ENCODE results near the gene MAST3.
A peak's percentile ranks its signal among the peaks of the same experiment; 100 is the strongest.

MAST3 gene

DNA sequence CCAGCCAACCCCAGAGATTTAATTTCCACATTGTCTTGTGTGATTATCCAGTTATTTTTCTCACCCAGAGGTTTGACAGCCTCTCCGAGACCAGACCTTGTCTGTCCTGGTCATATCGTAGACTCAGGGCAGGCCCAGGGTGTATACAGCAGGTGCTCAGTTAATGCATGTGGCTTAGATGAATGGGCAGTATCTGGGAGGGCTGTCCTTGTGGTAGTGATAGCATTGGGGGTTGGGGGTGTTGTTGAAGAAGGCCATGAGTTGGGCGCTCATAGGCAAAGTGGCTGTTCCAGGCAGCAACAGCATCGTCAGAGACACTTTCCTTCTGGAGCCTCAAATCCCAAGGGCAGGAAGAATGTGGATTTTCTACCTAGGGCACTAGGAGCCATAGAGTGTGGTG, 16.9 kb downstream of the MAST3 start:
- DNase-seq = no peak

DNA sequence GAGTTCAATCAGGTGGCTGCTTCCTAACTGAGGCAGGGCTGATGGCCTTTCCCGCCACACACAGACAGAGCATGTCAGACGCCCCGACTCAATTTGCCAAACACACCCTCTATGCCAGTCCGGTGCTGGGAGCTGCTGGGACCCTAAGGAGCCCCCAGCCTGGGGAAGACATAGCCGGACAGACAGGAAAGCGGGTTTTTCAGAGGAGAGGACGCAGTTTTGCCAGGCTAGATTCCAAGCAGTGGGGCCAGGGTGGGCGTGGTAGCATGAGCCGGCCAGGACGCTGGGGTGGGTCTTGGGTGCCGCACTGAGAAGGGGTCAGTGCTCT, 19.8 kb downstream of the MAST3 start:
- no peak for DNase-seq

DNA sequence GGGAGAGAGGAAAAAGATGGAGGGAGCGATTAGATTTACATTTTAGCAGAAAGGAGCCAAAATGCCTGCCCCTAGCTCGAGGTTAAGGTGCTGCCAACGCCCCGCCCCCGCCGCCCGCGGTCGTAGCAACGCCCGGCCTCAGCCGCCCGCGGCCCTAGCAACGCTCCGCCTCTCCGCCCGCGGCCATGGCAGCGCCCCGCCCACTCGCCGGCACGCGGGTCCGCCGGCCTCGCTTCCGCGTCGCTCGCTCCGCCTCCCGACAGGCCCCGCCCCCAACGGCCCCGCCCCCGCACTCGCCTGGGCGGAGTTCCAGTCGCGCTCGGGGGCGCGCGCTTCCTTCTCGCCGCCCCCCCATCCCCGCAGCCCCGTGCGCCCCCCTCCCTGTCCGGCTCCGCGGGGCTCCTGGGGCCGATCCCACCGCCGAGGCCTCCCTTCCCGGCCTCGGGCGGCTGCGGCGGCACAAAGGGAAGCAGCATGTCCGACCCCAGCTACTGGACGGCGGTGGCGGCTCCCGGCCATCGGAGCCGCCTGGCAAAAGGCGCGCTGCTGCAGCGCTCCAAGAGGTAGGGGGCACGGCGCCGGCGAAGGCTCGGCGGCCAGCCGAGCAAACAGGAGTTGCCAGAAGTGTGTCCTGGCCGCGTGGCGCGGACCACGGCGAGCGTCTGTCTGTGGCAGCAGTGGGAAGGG, 20.3 kb downstream of the MAST3 start:
- peak; percentile 89 for DNase-seq

DNA sequence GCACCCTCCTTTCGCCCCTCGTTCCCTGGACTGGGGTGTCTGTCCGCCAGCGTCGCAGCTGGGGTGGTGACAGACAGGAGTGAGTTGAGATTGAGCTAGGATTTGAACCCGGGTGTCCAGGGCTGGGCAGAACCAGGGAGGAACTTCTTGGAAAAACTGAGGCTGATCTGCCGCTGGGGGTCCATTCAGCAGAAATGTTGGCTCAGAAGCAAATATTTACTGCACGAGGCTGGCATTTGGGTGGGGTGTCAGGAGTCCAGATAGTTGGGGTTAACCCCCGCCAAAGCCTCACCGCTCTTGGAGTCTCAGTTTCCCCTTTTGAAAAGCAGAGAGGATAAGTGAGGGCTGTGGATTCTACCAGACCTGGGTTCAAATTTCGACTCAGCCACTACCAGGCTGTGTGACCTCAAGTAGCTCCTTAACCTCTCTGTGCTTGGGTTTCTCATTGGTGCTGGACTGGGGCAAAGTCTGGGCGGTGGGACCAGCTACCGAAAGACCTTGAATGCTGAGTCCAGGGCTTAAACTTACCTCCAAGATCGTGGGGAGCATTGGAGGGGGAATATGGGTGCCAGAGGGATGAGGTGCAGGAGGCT, 20.9 kb downstream of the MAST3 start:
- no peak for DNase-seq

DNA sequence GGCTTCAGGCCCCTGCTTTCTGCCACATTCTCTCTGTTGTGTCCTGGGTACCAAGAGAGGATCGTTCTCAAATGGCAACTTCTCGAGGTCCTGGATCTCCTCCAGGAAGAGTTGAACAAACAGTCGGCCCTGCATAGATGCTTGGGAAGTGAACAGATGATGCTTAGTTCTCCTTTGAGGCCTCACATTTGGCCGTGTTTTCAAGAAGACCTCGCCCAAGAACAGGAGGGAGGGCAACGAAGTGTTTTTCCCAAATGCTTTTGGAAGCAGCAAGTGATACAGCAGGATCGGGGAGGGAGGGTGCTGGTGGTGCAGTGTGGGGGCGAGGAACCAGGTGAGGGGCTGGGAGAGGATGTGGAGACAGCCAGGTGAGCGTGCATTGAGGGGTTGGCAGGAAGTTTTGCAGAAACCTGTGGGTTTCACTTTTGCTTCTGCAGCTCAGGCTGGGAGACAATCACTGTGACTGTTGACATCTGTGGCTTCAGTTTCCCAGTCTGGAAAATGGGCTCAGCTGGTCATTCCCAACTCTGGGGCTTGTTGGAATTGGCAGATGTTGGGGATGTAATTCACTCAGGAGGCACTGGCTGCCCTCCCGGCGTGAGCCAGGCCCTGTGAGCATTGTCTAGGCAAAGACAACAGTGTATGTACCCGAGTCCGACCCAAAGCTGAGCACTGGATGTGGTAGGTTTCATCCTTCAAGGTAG, 21.6 kb downstream of the MAST3 start:
- DNase-seq = no peak

DNA sequence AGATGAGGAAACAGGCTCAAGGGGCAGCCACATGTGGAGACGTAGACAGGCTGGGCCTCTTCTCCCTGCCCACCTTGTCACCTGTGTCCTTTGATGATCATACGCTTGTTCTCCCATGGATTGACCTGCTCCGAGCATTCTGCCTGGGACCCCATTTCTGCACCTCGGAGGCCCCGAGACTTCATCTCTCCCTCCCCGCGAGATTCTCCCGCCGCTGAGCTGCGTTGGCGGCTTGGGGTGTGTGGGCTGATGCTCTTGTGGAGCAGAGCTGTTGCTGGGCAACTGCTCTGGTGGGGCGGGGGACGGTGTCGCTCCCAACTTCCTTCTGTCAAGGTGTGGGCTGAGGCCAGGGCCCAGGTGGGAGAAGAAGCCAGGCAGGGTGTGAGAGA, 22.1 kb downstream of the MAST3 start:
- DNase-seq = no peak

DNA sequence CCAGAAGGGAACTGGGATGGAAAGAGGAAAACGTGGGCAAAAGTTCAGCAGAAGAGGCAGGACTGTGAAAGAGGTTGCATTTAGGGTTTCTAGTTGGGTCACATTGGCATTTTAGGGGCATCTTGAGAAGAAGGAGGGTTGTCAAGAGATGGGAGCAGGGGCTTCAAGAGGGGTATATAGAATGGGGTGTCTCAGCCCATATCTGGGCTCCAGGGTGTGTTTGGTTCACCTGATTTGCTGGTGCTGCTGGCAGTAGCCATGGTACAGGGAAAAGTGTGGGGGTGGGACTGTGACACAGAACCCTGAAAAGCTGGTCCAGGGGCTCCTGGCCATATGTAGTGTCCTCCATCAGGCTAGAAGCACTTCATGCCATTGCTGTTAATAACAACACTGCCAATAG, 22.5 kb downstream of the MAST3 start:
- DNase-seq = no peak

DNA sequence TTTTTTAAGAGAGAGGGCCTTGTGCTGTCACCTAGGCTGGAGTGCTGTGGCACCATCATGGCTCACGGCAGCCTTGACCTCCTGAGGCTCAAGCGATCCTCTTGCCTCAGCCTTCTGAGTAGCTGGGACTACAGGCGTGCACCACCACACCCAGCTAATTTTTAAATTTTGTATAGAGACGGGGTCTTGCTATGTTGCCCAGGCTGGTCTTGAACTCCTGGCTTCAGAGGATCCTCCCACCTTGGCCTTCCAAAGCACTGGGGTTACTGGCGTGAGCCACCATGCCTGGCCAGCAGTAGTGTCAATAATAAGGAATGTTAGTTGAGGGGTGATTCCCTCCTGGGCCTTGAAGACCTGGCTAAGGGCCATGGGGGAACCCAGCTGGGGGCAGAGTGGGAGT, 23.6 kb downstream of the MAST3 start:
- no peak for DNase-seq

DNA sequence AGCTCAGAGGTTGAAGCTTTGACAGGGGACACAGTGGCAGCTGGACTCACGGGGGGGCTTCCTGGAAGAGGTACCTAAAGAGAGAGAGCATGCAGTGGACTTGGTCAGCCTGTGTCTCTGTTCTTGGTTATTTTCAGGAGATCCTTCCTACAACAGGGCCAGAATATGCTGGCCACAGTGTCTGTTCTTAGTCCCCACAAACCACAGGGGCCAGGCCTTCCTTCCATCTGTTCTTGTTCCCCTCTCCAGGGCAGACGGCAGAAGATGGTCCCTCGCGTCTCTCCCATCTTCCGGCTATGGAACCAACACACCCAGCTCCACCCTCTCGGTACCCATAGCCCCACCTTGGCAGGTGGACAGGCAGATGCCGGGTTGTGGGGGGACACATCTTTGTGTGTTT, 24.8 kb downstream of the MAST3 start:
- DNase-seq = no peak

DNA sequence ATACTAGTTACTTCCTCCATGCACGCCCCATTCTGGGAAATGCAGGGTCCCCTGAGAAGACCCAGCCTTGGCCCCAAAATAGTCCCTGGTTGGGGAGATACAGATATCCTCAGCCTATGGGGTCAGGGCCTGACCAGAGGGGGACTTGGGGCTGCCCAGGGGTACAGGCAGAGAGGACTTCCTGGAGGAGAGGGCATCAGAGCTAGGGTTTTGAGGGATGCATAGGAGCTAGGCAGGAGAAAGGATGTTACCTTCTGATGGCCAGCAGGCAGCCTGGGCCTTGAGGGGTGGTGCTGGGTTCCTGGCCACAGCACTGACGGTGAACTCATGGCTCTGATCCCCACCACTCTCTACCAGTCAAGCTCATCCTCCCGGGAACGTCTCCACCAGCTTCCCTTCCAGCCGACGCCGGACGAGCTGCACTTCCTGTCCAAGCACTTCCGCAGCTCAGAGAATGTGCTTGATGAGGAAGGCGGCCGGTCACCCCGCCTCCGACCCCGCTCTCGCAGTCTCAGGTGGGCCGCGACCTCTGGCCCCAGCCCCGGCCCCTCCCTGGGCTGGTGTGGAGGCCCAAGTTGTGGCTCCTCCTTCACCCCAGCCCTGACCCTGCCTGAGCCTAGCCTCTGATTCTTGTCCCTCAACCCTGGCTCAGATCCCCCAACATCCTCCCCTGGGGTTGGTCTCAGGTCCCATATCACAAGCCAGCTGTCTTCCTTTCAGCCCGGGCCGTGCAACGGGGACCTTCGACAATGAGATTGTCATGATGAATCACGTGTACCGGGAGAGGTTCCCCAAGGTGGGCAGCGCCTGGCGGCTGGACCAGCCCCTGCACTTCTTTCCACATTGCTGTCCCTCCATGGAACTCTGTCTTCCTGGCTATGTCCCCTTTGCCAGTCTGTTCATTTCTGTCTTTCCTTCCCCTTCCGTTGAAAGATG, 25.6 kb downstream of the MAST3 start:
- DNase-seq = no peak

DNA sequence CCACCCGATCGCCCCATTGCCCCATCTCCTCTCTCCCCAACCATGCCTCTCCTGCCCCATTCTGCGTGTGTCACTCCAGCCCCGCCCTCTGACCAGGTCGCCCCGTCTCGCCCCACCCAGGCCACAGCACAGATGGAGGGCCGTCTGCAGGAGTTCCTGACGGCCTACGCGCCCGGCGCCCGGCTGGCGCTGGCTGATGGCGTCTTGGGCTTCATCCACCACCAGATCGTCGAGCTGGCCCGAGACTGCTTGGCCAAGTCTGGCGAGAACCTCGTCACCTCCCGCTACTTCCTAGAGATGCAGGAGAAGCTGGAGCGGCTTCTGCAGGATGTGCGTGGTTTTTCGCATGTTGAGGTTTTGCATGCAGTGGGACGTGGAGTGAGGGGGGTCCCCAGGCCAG, 26.2 kb downstream of the MAST3 start:
- no peak for DNase-seq

DNA sequence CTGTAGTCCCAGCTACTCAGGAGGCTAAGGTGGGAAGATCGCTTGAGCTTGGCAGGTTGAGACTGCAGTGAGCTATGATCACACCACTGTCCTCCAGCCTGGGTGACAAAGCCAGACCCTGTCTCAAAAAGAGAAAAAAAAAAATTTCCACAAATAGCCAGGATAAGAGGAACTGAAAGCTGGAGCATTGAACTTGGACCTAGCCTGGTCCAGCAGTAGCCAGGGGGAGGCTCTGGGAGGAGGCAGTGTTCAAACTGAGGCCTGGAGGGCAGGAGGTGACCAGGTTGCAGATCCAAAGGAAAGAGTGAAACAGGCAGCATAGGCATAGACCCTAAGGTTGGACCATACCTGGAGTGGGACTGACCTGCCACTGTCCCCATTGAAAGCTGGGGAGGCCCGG, 28.5 kb downstream of the MAST3 start:
- DNase-seq = no peak

DNA sequence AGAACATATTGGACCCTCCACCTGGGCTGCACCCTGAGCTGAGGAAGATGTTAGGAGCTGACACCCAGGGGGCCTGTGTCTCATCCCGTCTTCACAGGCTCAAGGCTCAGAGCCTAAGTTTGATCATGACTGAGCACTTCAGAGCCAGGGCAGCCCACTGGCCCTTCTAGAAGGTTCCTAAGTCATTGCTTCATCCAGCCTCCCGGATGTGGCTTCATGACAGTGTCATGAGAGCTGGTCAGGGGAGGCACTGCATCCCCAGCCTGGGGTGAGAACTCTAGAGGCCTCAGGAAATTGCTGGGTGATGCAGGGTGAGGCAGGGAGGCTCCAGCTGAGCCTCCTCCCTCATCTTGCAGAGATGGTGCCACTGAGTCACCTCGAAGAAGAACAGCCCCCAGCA, 30.5 kb downstream of the MAST3 start:
- DNase-seq = no peak

DNA sequence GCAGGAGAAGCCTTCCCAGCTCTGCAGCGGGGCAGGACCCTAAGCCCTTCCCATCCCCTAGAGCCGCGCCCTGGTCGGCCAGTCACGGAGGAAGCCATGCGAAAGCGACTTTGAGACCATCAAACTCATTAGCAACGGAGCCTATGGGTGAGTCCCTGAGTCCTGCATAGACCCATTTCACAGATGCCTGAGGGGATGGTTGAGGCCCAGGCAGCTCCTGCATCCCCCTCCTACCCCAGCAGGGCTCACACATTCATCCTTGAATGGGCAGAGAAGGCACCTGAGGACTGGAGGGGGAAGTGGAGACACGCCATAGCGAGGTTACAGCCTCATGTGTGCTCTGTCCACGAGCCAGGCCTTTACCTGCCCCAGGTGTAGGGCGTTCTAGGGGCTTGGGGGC, 31.2 kb downstream of the MAST3 start:
- no peak for DNase-seq

DNA sequence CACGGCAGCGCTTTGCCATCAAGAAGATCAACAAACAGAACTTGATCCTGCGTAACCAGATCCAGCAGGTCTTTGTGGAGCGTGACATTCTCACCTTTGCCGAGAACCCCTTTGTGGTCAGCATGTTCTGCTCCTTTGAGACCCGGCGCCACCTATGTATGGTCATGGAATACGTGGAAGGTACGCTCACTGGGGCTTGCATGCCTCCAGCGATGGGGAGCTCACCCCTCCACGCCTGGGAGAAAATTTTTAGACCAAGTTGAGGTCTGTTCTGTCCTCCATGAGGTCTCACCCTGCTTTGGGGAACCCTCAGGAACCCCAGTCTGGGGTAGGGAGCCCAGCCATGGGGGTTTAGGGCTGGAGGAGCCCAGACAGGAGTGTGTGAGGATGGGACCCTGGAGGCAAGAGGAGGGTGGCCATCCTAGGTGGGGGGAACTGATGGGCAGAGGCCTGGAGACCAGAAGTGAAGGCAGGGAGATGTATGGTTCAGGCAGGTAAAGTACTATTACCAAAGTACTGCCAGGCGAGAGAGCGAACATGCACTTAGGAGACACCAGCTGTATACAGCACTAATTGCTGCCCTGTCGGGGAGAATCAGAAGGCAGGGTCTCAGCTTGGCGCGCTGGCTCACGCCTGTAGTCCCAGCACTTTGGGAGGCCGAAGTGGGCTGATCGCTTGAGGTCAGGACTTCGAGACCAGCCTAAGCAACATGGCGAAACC, 33.1 kb downstream of the MAST3 start:
- DNase-seq = no peak

DNA sequence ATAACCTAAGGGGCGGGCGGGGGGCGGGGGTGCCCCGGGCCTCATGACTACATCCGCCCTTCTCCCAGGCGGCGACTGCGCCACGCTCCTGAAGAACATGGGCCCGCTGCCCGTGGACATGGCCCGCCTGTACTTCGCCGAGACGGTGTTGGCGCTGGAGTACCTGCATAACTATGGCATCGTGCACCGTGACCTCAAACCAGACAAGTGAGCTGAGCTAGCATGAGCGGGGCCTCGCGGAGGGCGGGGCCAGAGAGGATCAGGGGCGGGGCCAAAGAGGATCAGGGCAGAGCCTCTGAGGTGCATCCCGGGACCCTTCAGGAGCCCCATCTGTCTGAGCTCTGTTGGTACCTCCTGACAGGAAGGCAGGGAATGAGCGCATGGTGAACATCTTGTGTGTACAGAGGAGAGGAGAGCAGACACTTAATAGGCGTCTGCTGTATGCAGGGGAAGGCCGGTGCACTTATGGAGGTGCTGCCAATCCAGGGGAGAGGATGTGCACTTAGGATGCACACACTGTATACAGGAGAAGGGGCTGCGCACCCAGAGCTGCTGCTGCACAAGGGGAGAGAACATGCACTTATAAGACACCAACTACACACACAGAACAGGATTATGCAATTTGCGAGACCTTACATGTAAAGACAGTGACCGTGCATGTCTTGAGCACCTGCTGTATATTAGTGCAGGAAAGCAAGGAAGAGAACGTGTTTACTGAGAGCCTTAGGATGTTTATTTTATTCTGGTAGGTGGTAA, 34.4 kb downstream of the MAST3 start:
- DNase-seq = no peak

DNA sequence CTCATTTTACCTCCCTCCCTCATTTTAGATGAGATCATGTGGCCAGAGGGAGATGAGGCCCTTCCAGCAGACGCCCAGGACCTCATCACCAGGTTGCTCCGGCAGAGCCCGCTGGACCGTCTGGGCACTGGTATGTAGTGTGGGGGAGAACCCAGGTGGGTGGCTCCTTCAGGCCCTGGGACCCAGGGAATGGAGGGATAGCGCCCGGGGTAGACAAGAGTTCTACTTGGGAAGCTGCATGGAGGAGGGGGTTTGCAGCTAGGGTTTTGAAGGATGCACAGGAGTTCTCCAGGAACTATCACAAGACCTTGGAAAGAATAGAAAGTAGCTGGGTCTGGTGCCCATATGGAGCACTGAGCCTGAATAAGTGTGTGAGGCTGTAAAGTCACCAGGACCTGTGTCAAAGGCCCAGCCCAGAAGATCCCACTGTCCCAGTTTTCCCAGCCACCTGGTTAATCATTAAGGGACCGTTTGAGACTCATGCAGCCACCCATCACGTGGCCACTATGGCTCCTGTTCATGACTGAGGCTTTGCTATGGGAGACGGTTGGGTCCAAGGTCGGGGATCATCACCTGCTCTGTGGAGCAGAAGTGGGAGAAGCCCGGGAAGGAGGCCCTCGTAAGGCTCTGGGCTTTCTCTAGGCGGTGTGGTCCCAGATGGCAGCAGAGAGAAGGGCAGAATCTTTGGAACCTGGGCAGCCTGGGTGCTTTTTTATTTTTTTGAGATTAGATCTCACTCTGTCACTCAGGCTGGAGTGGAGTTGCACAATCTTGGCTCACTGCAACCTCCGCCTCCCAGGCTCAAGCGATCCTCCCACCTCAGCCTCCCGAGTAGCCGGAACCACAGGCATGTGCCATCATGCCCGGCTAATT, 38.4 kb downstream of the MAST3 start:
- DNase-seq = no peak

DNA sequence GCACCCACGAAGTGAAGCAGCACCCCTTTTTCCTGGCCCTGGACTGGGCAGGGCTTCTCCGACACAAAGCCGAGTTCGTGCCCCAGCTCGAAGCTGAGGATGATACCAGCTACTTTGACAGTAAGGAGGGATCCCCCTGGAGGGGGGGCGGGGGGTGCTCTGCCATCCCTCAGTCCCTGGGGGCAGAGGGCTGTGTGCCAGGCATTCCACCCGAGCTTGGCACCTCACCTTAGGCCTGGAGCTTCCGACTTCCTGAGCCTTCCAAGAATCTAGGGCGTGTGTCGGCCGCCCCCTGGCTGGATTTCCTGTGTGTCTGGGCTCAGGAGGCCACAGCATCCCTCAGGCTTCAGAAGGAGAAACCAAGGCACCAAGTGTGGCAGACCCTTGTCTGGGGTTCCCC, 39.7 kb downstream of the MAST3 start:
- no peak for DNase-seq

DNA sequence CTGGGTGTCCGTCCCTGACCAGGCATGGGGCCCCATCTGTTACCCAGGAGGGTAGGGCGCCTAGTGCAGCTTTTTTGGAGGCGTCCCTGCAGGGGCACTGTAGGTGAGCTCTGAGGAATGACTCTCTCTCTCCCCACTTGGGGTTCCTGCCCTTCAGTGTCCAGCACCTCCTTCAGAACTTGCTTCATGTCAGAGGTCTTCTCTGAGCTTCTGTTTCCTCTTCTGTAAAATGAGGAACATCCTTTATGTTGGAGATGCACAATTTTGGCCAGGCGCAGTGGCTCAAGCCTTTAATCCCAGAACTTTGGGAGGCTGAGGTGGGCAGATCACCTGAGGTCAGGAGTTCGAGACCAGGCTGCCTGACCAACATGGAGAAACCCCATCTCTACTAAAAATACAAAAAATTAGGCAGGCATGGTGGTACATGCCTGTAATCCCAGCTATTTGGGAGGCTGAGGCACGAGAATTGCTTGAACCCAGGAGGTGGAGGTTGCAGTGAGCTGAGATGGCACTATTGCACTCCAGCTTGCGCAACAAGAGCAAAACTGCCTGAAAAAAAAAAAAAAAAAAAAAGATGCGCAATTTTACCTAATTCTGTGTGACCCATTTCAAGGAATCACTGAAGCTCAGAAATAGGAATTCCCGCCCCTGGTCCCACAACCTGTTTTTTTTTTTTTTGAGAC, 40.2 kb downstream of the MAST3 start:
- DNase-seq = no peak

DNA sequence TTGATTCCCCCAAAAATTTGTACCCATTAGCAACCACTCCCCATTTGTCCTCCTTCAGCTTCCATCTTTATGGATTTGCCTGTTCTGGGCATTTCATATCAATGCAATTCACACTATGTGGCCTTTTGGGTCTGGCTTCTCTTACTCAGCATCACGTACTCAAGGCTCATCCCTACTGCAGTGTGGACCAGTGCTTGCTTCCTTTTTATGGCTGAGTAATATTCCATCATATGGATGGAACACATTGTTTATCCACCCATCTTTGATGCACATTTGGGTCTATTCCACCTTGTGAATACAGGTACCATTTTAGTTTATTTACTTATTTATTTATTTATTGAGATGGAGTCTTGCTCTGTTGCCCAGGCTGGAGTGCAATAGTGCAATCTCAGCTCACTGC, 42.9 kb downstream of the MAST3 start:
- DNase-seq = no peak

DNA sequence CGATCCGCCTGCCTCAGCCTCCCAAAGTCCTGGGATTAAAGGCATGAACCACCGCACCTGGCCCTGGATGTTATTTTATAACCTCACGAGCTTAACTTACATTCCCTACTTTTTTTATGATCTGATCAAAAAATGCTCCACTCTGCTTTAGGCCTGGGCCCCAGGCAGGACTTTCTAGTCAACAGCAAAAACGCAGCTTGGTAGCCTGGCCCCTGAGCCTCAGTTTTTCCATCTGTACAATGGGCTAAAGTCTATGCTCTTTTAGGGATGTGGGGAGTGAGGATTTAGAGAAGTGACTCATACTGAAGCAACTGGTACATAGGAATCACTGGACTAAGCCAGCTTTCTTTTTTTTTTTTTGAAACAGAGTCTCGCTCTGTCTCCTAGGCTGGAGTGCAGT, 43.5 kb downstream of the MAST3 start:
- no peak for DNase-seq
